Non-pigmented ciliary epithelial cell (primary cell): ENCODE data around the gene ILDR1.
"Not testable (repeated sequence)": the region's sequence is repeated elsewhere in the genome, so short reads cannot be mapped to it uniquely, and the experiment has no call there.

ENCODE experiments used
- DNase-seq: peaks from one replicate; pipeline ENCODE4 v3.0.0-alpha.2; 2010; ENCODE audit warnings: low read depth

ILDR1 gene

DNA sequence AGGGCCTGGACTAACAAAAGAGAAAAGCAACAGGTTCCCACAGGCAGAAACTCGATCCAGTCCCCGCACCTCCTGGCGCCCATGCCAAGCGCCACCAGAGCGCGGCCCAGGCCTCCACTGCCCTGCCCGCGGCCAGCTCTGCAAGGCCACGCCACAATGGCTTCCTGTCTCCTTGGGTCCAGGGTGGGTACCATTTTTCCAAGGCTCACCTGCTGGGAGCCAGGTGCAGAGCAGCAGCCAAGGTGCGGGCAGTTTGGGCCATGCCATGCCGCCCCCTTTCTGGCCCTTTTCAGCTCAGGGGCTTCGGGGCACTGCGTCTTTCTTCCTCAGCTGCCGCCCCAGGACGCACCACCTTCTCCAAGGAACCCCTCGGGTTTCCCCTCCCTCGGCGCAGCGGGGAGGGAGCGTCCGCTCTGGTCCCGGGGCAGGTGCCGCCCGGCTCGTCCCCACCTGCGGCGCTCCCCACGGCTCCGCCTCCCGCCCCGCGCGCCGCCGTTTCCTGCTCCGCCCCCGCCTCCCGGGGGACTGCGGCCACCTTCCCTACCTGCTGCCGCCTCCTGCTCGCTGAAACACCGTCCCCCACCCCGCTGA lies at the start of gene ILDR1:
Gene ILDR1 (minus strand): TSS at position 437 of the 591 bp plus-strand sequence. CDS start 170 bp downstream, at position 267.
- no peak for DNase-seq

GRCh38 chr3:122067588-122068240 lies 45.7 kb upstream of the ILDR1 start:
- no peak for DNase-seq

DNA sequence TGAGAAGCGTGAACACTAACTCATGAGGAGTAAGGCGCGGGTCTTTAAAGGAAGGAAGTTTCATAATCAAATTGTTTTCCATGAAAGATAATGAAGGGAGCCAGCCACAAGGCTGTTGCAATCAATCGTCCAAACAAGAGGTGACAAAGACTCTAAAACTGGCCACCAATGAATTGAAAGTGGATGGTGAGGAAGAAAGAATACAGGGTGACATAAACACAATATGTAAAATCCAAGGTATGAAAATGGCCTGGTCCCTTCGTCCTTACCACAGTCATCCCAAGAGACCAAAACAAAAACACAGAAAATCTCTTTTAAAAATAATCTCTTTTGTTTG lies 45.1 kb upstream of the ILDR1 start:
- DNase-seq = no peak

GRCh38 chr3:122066331-122067213 lies 44.5 kb upstream of the ILDR1 start:
- DNase-seq = no peak

DNA sequence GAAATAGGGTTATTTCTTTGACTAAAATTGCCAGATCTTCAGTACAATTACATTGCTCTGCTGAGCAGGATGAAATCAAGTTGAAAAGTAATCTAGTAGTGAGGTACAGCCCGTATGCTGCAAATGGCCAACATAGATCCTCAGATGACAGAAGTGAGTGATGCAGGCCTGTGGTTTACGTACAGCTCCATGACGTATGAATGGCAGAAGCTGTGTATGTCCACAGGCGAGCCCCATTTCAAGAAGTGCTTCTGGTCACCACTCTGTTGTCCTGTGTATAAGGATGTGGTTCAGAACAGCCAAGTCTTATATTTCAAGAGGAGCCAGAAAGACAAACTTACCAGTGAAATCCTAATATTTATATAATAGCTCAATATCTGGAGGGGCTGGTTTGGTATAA lies 42.3 kb upstream of the ILDR1 start:
- DNase-seq = no peak

DNA sequence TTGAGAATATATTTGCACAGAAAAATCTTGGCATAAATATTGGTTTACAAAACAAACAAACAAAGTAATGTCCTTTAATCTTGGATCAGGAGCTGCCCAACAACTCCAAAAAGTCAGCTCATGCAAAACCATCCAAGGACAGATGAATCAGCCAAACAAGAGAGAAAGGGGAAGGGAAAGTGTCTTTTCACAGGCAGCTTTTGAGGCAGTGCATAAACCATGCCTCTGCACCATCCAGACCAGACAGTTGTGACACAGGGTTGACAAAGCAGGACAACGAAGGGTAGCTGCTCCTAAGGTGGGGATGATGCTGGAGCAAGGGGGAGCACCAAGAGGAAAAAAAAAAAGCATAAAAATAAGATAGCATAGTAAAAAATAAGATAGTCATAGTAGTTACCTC lies 41.9 kb upstream of the ILDR1 start:
- DNase-seq = no peak

DNA sequence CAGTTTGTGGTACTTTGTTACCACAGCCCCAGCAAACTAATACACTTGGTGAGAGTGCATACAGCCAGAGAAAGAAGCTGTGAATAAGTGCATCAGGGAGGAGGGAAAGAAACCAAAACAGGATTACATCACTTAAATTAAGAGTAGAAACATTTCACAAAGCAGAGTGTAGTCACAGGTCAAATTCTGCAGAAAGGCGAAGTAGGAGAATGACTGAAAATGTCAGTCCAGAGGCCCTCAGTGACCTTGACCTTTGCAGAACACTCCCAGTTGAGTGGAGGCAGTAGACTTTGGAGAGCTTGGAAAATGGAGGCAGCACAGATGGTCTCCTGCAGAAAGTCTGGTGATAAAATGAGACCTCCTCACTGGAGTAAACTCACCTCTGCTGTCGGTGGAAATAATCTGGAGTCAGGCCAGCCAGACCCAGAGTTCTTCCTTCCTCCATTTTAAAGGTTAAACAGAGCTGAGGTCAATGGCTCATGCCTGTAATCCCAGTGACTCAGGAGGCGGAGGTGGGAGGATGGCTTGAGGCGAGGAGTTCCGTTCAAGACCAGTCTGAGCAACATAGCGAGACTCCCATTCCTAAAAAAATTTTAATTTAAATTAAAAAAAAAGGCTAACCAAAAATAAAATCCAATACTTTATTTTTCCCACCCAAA lies 38.1 kb upstream of the ILDR1 start:
- no peak for DNase-seq

- no peak for DNase-seq
Measured at GRCh38 chr3:122058294-122058693, 36.2 kb upstream of the ILDR1 start.

DNA sequence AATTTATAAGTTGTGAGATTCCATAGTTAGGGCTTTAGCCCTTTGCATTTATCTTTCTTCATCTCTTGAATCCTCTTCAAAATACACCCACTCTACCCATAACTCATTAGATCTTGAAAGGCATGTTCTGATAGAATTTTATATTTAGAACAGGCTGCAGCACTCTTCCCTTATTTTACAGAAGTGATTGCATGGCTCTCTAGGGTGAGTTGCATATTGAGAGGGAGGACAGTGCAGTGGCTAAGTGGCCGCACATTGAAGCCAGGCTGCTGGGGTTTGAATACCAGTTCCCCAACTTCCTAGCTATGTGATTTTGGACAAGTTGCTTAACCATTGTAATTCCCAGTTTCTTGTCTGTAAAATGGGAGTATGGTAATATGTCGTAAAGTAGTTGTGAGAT lies 35.6 kb upstream of the ILDR1 start:
- no peak for DNase-seq

- DNase-seq = no peak
Measured at GRCh38 chr3:122055215-122055614, 33.2 kb upstream of the ILDR1 start, which contains the start of gene CD86. TSS of gene CD86 (plus strand) at chr3:122055362. CDS start at chr3:122055490, 128 bp downstream.

DNA sequence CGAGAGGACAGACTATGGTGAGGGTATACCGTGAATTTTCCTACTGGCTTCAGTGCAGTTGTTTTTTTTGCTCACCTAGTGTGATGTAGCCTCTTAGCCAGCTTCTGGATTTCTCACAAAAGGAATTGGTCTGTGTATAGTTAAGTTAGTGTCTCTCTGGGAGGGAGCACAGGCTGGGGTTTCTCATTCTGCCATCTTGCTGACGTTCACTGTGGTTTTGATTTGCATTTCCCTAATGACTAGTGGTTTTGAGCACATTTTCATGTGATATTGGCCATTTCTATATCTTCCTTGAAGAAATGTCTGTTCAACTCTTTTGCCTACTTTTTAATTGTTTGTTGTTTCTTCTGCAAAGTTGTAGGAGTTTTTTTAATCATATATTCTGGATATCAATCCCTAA lies 30.9 kb upstream of the ILDR1 start:
- no peak for DNase-seq

- DNase-seq = not testable (repeated sequence)
Measured at GRCh38 chr3:122047773-122048172, 25.7 kb upstream of the ILDR1 start.

DNA sequence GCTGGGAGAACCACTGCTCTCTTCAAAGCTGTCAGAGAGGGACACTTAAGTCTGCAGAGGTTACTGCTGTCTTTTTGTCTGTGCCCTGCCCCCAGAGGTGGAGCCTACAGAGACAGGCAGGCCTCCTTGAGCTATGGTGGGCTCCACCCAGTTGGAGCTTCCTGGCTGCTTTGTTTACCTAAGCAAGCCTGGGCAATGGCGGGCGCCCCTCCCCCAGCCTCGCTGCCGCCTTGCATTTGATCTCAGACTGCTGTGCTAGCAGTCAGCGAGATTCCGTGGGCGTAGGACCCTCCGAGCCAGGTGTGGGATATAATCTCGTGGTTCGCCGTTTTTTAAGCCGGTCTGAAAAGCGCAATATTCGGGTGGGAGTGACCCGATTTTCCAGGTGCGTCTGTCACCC lies 25.2 kb upstream of the ILDR1 start:
- DNase-seq = not testable (repeated sequence)

GRCh38 chr3:122033023-122033422 lies 11.0 kb upstream of the ILDR1 start:
- no peak for DNase-seq

DNA sequence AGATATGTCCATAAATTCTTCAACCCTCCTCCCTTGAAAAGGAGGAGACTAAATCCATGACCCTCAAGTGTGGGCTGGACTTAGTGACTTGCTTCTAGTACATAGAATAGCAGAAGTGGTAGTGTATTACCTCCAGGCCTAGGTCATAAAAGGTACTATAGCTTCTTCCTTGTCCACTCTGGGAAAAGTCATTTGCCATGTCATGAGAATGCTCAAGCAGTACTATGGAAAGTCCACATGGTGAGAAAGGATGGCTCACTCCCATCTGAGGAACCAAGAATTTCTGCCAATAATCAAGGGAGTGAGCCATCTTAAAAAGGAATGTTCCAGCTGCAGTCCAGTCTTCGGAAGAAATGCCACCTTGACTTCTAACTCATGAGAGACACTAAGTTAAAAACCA lies 10.5 kb upstream of the ILDR1 start:
- DNase-seq = no peak

- DNase-seq = no peak
Measured at GRCh38 chr3:122031123-122031468, 9.0 kb upstream of the ILDR1 start.

GRCh38 chr3:122030381-122031122 lies 8.5 kb upstream of the ILDR1 start:
- DNase-seq = no peak

DNA sequence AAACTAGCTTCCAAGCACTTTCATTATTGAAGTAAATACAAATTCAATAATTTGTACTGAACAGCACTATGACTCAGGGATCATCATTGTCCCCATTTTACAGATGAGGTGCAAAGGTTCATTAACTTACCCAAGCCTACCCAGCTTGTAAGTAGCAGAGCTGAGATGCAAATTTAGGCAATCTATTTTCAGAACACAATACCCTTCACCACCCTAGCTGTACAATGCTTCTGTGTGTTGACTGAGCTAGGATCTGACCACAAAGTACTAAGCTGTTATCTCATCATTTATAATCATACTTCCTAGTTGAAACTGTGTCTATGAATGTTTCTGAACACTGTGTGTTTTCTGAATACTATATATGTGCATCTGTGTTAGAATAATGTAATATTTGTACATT lies 3.2 kb upstream of the ILDR1 start:
- no peak for DNase-seq

GRCh38 chr3:122024800-122025199 lies 2.8 kb upstream of the ILDR1 start:
- no peak for DNase-seq

- DNase-seq = no peak
Measured at GRCh38 chr3:122023335-122023910, 1.4 kb upstream of the ILDR1 start.

GRCh38 chr3:122021037-122021436 lies 1.0 kb downstream of the ILDR1 start:
- no peak for DNase-seq

- DNase-seq = no peak
Measured at GRCh38 chr3:122019493-122019892, 2.6 kb downstream of the ILDR1 start.
